Endothelial cell (in vitro differentiated cells): Measurements from ENCODE around the gene DNMT3A. TPM values are rescaled to one million over a fixed set of nuclear protein-coding genes. Genes with fewer than 3 reads are reported as not detected.

Experiments used
- DNase-seq: peaks from one replicate; pipeline ENCODE4 v3.0.0; 2021; ENCODE audit warnings: low spot score
- H3K27ac Mint-ChIP-seq: one replicate; pipeline ENCODE4 v1.8.0; 2021; ENCODE audit warnings: mixed read lengths, inconsistent platforms; ENCODE audit not compliant: unreplicated experiment
- H3K27me3 Mint-ChIP-seq: one replicate; pipeline ENCODE4 v1.8.0; 2021; ENCODE audit warnings: mild to moderate bottlenecking, moderate library complexity, mixed read lengths, inconsistent platforms; ENCODE audit not compliant: unreplicated experiment
- H3K36me3 Mint-ChIP-seq: one replicate; pipeline ENCODE4 v1.8.0; 2021; ENCODE audit warnings: mild to moderate bottlenecking, low read depth, mixed read lengths, inconsistent platforms; ENCODE audit not compliant: unreplicated experiment
- H3K4me1 Mint-ChIP-seq: one replicate; pipeline ENCODE4 v1.8.0; 2021; ENCODE audit warnings: mild to moderate bottlenecking, mixed read lengths, inconsistent platforms; ENCODE audit not compliant: unreplicated experiment
- H3K4me3 Mint-ChIP-seq: one replicate; pipeline ENCODE4 v1.8.0; 2021; ENCODE audit warnings: mild to moderate bottlenecking, mixed read lengths, inconsistent platforms; ENCODE audit not compliant: unreplicated experiment
- H3K9me3 Mint-ChIP-seq: one replicate; pipeline ENCODE4 v1.8.0; 2021; ENCODE audit warnings: mixed read lengths, inconsistent platforms; ENCODE audit not compliant: unreplicated experiment
- CTCF ChIP-seq: fragments of 200-600 bp; sonication (generic); IDR thresholded peaks from one replicate; pipeline ENCODE4 v1.5.0; 2021; ENCODE audit warnings: antibody characterized with exemption; ENCODE audit not compliant: unreplicated experiment
- total RNA-seq: library from RNA; stranded (reverse); fragmentation: NEBNext Ultra II Directional; extraction: Animal tissue kit (Norgen Biotek cat#: 25700); gene quantifications from one replicate; pipeline ENCODE4 v1.2.1, GENCODE V29; 2021; ENCODE audit not compliant: unreplicated experiment

The DNMT3A gene
- total RNA-seq, 1 donor from 2014 or later: 177 TPM

DNA sequence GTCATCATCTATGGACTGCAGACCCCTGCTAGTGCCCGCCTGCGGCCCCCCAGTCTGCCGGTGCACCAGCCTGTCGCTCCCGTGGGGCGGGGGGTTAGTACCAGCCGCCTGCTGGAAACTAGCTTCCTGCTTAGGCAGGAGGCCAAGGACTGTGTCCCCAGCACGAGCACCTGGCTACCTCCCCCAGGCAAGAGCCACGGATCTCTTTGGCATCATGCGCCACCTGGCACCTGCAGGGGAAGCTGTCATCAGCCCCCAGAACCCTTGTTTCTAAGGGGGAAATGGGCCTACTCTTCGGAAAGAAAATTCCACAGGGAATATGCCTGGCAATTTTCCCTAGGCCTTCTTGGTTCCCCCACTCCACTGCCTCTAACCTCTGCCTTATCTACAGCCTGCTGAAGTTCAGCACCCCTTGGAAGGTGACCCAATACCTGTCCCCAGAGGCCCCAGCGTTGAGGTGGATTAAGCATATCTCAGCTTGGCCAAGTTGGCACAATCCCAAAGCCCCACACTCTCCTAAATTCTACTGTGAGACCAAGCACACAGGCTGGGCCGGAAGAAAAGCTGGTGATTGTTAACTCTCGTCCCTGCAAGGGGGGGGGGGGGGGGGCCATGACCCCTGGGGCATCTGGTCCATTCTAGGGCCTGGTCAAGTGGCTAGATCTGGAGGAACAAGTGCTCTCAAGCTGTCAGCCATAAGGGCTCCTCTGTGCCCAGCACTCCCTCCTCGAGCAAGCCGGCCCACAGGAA, 111.4 kb downstream of the DNMT3A start:
- no peak for DNase-seq
- Mint-ChIP-seq H3K36me3 (peaks cover 21% of the 10 kb centered on the region), H3K4me1 (peaks cover 18% of the 10 kb centered on the region), H3K27me3 (peaks cover 9% of the 10 kb centered on the region), H3K4me3 (no peak overlapping the region), H3K9me3 (no peaks in the 10 kb centered on the region), H3K27ac (no peak overlapping the region)
- no peak for TF ChIP-seq CTCF

GRCh38 chr2:25229279-25230197, 112.2 kb downstream of the DNMT3A start:
- peak overlapping the region; percentile 9 for H3K27ac Mint-ChIP-seq
- H3K27me3 Mint-ChIP-seq: peaks cover 9% of the 10 kb centered on the region

GRCh38 chr2:25228848-25229278, 112.9 kb downstream of the DNMT3A start:
- peaks cover 9% of the 10 kb centered on the region for H3K27me3 Mint-ChIP-seq
- H3K4me3 Mint-ChIP-seq: no peak overlapping the region
- peaks cover 11% of the 10 kb centered on the region for H3K36me3 Mint-ChIP-seq
- peak; percentile 79 for TF ChIP-seq CTCF
- H3K27ac Mint-ChIP-seq: peak overlapping the region; percentile 70
- H3K4me1 Mint-ChIP-seq: peaks cover 9% of the 10 kb centered on the region
- peak; percentile 77 for DNase-seq
- no peaks in the 10 kb centered on the region for H3K9me3 Mint-ChIP-seq

More at GRCh38 chr2:25229279-25230197, 112.2 kb downstream of the DNMT3A start:
- Mint-ChIP-seq H3K4me1 (peaks cover 11% of the 10 kb centered on the region), H3K9me3 (no peaks in the 10 kb centered on the region), H3K4me3 (no peak overlapping the region), H3K36me3 (peaks cover 16% of the 10 kb centered on the region)
- no peak for TF ChIP-seq CTCF
- DNase-seq: no peak

GRCh38 chr2:25227576-25227975, 114.1 kb downstream of the DNMT3A start:
- H3K27me3 Mint-ChIP-seq: peaks cover 9% of the 10 kb centered on the region
- TF ChIP-seq CTCF: no peak
- H3K4me1 Mint-ChIP-seq: peaks cover 9% of the 10 kb centered on the region
- H3K36me3 Mint-ChIP-seq: no peaks in the 10 kb centered on the region
- no peak overlapping the region for H3K4me3 Mint-ChIP-seq
- no peaks in the 10 kb centered on the region for H3K9me3 Mint-ChIP-seq
- H3K27ac Mint-ChIP-seq: peak overlapping the region; percentile 23
- no peak for DNase-seq
